Neutrophil (primary cell): ENCODE data around the gene BMP3.

Experiments used
- H3K27ac ChIP-seq: fragments of 200-600 bp; sonication (generic); 2 replicates; pipeline ENCODE4 v1.5.1; 2016; ENCODE audit warnings: mild to moderate bottlenecking, moderate library complexity
- H3K27me3 ChIP-seq: fragments of 200-600 bp; sonication (generic); 2 replicates; pipeline ENCODE4 v1.6.0; 2016; ENCODE audit warnings: mild to moderate bottlenecking
- H3K36me3 ChIP-seq: fragments of 200-600 bp; sonication (generic); 2 replicates; pipeline ENCODE4 v1.5.1; 2017
- H3K4me1 ChIP-seq, 2 experiments: fragments of 200-600 bp in 1 of 2; sonication (generic) in 1 of 2; 1 replicate in 1 of 2; 2 replicates in 1 of 2; pipeline versions ENCODE4 v1.5.1 to v1.6.1; 2013 to 2016; ENCODE audit warnings: low read depth in 1 of 2, low read length in 1 of 2, mild to moderate bottlenecking in 1 of 2, moderate library complexity in 1 of 2; ENCODE audit not compliant: control insufficient read depth in 1 of 2, insufficient read depth in 1 of 2
- H3K4me3 ChIP-seq, 2 experiments: fragments of 200-600 bp in 1 of 2; sonication (generic) in 1 of 2; 1 replicate in 1 of 2; 2 replicates in 1 of 2; pipeline ENCODE4 v1.5.1; 2013 to 2016; ENCODE audit warnings: low read depth in 1 of 2, low read length in 1 of 2, mild to moderate bottlenecking in 1 of 2, moderate library complexity in 1 of 2
- H3K9me3 ChIP-seq: fragments of 200-600 bp; sonication (generic); 2 replicates; pipeline ENCODE4 v1.5.1; 2016
- CTCF ChIP-seq: fragments of 200-600 bp; sonication (generic); IDR thresholded peaks from 2 replicates; pipeline ENCODE4 v1.5.1; 2016; ENCODE audit warnings: antibody characterized with exemption

The BMP3 gene

GRCh38 chr4:81052119-81053068 lies 21.9 kb downstream of the BMP3 start:
- Histone ChIP-seq H3K4me3 (no peak overlapping the region), H3K4me1 (no peaks in the 10 kb centered on the region), H3K36me3 (no peaks in the 10 kb centered on the region), H3K27me3 (no peaks in the 10 kb centered on the region), H3K9me3 (no peaks in the 10 kb centered on the region), H3K27ac (no peak overlapping the region)
- no peak for TF ChIP-seq CTCF

GRCh38 chr4:81058621-81059020 lies 28.1 kb downstream of the BMP3 start:
- no peak for TF ChIP-seq CTCF
- Histone ChIP-seq H3K4me1 (no peaks in the 10 kb centered on the region), H3K27me3 (no peaks in the 10 kb centered on the region), H3K4me3 (no peak overlapping the region), H3K36me3 (no peaks in the 10 kb centered on the region), H3K27ac (no peak overlapping the region), H3K9me3 (no peaks in the 10 kb centered on the region)

- no peaks in the 10 kb centered on the region for H3K27me3 ChIP-seq
- no peaks in the 10 kb centered on the region for H3K4me1 ChIP-seq
- TF ChIP-seq CTCF = no peak
- no peak overlapping the region for H3K27ac ChIP-seq
- H3K4me3 ChIP-seq = no peak overlapping the region
- H3K9me3 ChIP-seq = no peaks in the 10 kb centered on the region
- H3K36me3 ChIP-seq = no peaks in the 10 kb centered on the region
These were observed 30.3 kb downstream of the BMP3 start for GRCh38 chr4:81060587-81061343.

GRCh38 chr4:81061344-81061730 lies 30.8 kb downstream of the BMP3 start:
- H3K27ac ChIP-seq = no peak overlapping the region

GRCh38 chr4:81062001-81062400 lies 31.5 kb downstream of the BMP3 start:
- Histone ChIP-seq H3K4me1 (no peaks in the 10 kb centered on the region), H3K36me3 (no peaks in the 10 kb centered on the region), H3K27ac (no peak overlapping the region), H3K9me3 (no peaks in the 10 kb centered on the region), H3K4me3 (no peak overlapping the region), H3K27me3 (no peaks in the 10 kb centered on the region)
- no peak for TF ChIP-seq CTCF

More at GRCh38 chr4:81061344-81061730, 30.8 kb downstream of the BMP3 start:
- Histone ChIP-seq H3K9me3 (no peaks in the 10 kb centered on the region), H3K27me3 (no peaks in the 10 kb centered on the region), H3K36me3 (no peaks in the 10 kb centered on the region), H3K4me1 (no peaks in the 10 kb centered on the region), H3K4me3 (no peak overlapping the region)
- no peak for TF ChIP-seq CTCF
